GM10248 (cell line): ENCODE data around the gene GABBR2.
"Not testable (repeated sequence)": the region's sequence is repeated elsewhere in the genome, so short reads cannot be mapped to it uniquely, and the experiment has no call there.

Experiments
- CTCF ChIA-PET: fragments of 300-600 bp; sonication (Branson Sonifier 250); formaldehyde crosslinking; extraction: SDS; loops from one replicate; lab custom pipeline; 2021; ENCODE audit warnings: antibody characterized with exemption; lab: Yijun Ruan, JAX
- POLR2A ChIA-PET: fragments of 350-650 bp; sonication (Branson Sonifier 250); formaldehyde crosslinking; extraction: SDS; loops from one replicate; lab custom pipeline; 2020; ENCODE audit warnings: antibody characterized with exemption; lab: Yijun Ruan, JAX
- DNase-seq: peaks from one replicate; pipeline ENCODE4 v3.0.0; 2012; ENCODE audit errors: extremely low spot score
- CTCF ChIP-seq: IDR thresholded peaks from 2 replicates; pipeline ENCODE4 v1.5.1; 2012; ENCODE audit warnings: mild to moderate bottlenecking, low read depth; ENCODE audit errors: extremely low read depth, missing control alignments, control extremely low read depth

Gene GABBR2

GRCh38 chr9:98465799-98466198, 242.9 kb downstream of the GABBR2 start:
- TF ChIP-seq CTCF: no peak
- DNase-seq: no peak
- POLR2A ChIA-PET: no interaction called here
- CTCF ChIA-PET: no interaction called here

- CTCF ChIA-PET, POLR2A ChIA-PET, DNase-seq: not testable (repeated sequence)
Measured at GRCh38 chr9:98464156-98464690, 244.5 kb downstream of the GABBR2 start.

GRCh38 chr9:98462310-98462709, 246.4 kb downstream of the GABBR2 start:
- TF ChIP-seq CTCF: no peak
- POLR2A ChIA-PET: no interaction called here
- no peak for DNase-seq
- CTCF ChIA-PET: no interaction called here

GRCh38 chr9:98460704-98461103, 248.0 kb downstream of the GABBR2 start:
- ChIA-PET CTCF (no interaction called here), POLR2A (no interaction called here)
- TF ChIP-seq CTCF: no peak
- DNase-seq: no peak

GRCh38 chr9:98457726-98458370, 250.9 kb downstream of the GABBR2 start:
- no peak for TF ChIP-seq CTCF
- no peak for DNase-seq
- ChIA-PET CTCF (interaction anchor here (1.5 kb wide), 2 partner anchors 12 to 79 kb away, joined by 3 read pairs; no protein-coding TSS in a partner anchor), POLR2A (no interaction called here)

- POLR2A ChIA-PET: no interaction called here
- DNase-seq: no peak
- no peak for TF ChIP-seq CTCF
- CTCF ChIA-PET: interaction anchor here (1.1 to 1.3 kb wide), 3 partner anchors 10 to 13 kb away, joined by 3 to 5 read pairs (median 4); no protein-coding TSS in a partner anchor
Measured at GRCh38 chr9:98456156-98456613, 252.6 kb downstream of the GABBR2 start.
